Measurements from ENCODE around the gene CCDC148. TPM values are rescaled to one million over a fixed set of nuclear protein-coding genes. Genes with fewer than 3 reads are reported as not detected.

CCDC148 gene
- total RNA-seq, 4 donors from 2014 or later = 0.66 TPM; not detected in 3

DNA sequence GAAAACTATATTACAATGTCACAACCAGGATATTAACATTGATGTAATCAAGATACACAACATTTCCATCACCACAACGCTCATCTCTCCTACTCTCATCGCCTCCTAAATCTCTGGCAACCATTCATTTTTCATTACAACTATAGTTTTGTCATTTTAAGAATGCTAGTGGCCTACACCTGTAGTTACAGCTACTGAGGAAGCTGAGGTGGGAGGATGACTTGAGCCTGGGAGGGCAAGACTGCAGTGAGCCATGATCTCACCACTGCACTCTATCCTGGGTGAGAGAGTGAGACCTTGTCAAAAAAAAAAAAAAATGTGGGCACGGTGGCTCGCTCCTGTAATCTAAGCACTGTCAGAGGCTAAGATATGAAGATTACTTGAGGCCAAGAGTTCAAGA, 10.7 kb upstream of the CCDC148 start:
- H3K36me3 ChIP-seq = peaks cover 0 to 6% of the 10 kb centered on the region in 2 donors
- ATAC-seq (no peak), DNase-seq (no peak)
- no peaks in the 10 kb centered on the region for H3K9me3 ChIP-seq
- no peak overlapping the region for H3K4me3 ChIP-seq
- TF ChIP-seq, protein P1, sequence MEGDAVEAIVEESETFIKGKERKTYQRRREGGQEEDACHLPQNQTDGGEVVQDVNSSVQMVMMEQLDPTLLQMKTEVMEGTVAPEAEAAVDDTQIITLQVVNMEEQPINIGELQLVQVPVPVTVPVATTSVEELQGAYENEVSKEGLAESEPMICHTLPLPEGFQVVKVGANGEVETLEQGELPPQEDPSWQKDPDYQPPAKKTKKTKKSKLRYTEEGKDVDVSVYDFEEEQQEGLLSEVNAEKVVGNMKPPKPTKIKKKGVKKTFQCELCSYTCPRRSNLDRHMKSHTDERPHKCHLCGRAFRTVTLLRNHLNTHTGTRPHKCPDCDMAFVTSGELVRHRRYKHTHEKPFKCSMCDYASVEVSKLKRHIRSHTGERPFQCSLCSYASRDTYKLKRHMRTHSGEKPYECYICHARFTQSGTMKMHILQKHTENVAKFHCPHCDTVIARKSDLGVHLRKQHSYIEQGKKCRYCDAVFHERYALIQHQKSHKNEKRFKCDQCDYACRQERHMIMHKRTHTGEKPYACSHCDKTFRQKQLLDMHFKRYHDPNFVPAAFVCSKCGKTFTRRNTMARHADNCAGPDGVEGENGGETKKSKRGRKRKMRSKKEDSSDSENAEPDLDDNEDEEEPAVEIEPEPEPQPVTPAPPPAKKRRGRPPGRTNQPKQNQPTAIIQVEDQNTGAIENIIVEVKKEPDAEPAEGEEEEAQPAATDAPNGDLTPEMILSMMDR (IDR thresholded peaks at IDR 0.05 in 4 of 5, conservative IDR thresholded peaks at IDR 0.05 in 1 of 5) = no peak
- H3K27me3 ChIP-seq = no peaks in the 10 kb centered on the region
- H3K27ac ChIP-seq = no peak overlapping the region
- intact Hi-C loops (cut with DNase I; ENCODE audit: low total_unique reads) = no loop called here
- H3K4me1 ChIP-seq = no peaks in the 10 kb centered on the region
- in situ Hi-C loops (cut with MboI; ENCODE audit: low sequenced_read_pairs in 4 of 4) = no loop called here

DNA sequence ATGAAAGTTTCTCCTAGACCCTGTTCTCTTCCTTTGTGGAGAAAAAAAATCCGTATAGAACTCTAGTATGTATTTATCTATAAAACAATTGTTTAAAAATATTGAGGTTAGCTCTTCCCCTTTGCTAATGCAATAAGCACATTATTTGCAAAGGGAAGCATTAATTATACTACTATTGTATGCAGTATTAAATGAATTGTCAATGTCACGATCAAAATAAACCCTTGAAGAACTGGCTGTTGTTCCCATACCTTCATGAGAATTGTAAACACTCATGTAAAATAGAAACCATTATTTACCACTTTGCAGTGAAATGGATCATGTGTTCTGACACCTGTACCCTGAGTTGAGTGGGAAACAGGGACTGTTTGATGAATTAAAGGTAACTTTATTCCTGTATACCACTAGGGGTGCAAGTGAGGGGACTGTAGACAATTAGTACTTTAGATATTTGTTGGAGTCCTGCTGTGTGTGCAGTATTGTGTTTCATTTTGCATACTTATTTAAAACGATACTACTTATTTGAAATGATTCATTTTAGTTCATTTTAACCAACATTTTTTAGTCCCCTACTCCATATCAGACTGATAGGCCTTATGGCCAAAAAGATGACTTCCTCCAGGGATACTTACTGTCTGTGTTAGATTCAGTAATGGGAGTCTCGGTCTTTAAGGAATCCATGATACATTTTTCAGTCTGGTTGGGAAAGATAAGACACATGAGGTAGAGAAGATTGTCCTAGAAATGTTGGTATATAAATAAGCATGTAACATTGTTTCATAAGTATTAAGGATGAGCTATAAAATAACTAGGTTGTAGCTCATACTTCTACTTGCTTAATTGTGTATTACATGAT, 8.1 kb upstream of the CCDC148 start:
- in situ Hi-C loops (cut with MboI; ENCODE audit: low sequenced_read_pairs in 4 of 4) (no loop called here), intact Hi-C loops (cut with DNase I; ENCODE audit: low total_unique reads) (no loop called here)
- H3K4me3 ChIP-seq = no peak overlapping the region
- no peaks in the 10 kb centered on the region for H3K9me3 ChIP-seq
- ATAC-seq (no peak), DNase-seq (no peak)
- TF ChIP-seq POLR2A (IDR thresholded peaks at IDR 0.05) = no peak
- TF ChIP-seq, protein P1 (IDR thresholded peaks at IDR 0.05 in 4 of 5, conservative IDR thresholded peaks at IDR 0.05 in 1 of 5) = peak in 2 of 5 experiments; percentile 22 to 28
- no peaks in the 10 kb centered on the region for H3K27me3 ChIP-seq
- no peak overlapping the region for H3K27ac ChIP-seq
- no peaks in the 10 kb centered on the region for H3K36me3 ChIP-seq
- peaks cover 6 to 15% of the 10 kb centered on the region in 2 donors for H3K4me1 ChIP-seq

DNA sequence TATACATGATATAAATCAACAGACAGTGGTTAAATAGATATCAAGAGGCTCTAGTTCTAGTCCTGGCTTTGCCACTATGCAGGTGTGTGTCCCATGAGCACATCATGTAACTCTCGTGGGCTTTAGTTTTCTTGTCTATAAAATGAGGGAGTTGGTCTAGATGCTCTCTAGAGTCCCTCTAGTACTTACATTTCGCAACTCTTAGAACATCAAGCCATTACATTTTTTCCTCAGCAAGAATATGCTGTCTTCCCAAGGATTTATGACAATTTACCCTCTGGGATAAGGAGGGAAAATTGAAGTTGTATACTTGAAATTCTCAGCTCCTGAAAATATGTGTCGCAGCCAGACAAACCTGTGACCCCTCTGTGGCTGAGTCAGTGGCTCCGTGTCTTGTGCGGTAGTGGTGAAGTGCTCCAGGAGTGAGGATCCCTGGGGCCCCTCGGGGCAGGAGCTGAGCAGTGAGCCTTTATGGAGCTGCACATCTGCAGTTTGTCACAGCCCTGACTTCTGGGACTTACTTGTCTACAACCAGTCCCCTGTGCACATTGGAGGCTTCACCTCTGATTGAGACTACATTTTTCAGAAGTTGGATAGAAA, 7.0 kb upstream of the CCDC148 start:
- no peaks in the 10 kb centered on the region for H3K27me3 ChIP-seq
- intact Hi-C loops (cut with DNase I; ENCODE audit: low total_unique reads) = no loop called here
- in situ Hi-C loops (cut with MboI; ENCODE audit: low sequenced_read_pairs in 4 of 4) = no loop called here
- peaks cover 14 to 18% of the 10 kb centered on the region in 2 donors for H3K4me1 ChIP-seq
- H3K27ac ChIP-seq = no peak overlapping the region
- no peak for TF ChIP-seq POLR2A (IDR thresholded peaks at IDR 0.05)
- TF ChIP-seq, protein P1 (IDR thresholded peaks at IDR 0.05 in 4 of 5, conservative IDR thresholded peaks at IDR 0.05 in 1 of 5) = no peak
- DNase-seq (no peak), ATAC-seq (no peak)
- no peak overlapping the region for H3K4me3 ChIP-seq
- H3K36me3 ChIP-seq = no peaks in the 10 kb centered on the region
- H3K9me3 ChIP-seq = no peaks in the 10 kb centered on the region

DNA sequence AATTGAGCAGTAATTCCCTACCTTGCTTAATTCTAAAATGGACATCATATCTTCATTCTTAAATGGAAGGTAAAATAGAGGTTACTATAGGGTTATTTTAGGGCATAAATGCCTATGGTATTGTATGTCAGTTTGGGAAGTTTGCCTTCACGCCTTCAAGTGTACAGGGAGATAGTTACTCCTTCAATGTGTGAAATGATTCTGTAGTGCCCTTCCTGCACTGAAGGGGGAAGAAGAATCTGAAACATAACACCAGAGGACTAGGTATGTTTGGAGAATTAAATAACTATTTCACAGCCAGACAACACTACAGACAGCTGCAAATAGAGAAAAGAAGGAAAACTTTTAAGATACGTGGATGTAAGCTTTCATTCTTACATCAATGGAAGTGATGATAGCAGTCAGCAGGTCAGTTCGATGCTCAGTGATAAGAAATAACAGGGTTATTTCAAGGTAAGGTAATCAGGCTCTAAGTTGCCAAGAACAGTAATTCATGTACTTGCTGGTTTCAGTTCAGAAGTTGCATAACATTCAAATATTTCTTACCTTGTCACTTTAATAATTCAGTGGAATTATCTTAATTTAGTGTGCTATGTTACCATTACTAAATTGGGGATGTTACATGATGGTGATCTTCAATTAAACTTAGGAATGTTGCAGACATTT, 4.2 kb upstream of the CCDC148 start:
- Histone ChIP-seq H3K27me3 (no peaks in the 10 kb centered on the region), H3K27ac (no peak overlapping the region), H3K4me3 (no peak overlapping the region), H3K9me3 (no peaks in the 10 kb centered on the region), H3K36me3 (no peaks in the 10 kb centered on the region), H3K4me1 (peaks cover 18 to 24% of the 10 kb centered on the region in 2 donors)
- no peak for ATAC-seq
- in situ Hi-C loops (cut with MboI; ENCODE audit: low sequenced_read_pairs in 4 of 4) = no loop called here
- intact Hi-C loops (cut with DNase I; ENCODE audit: low total_unique reads) = no loop called here
- DNase-seq = no peak
- TF ChIP-seq POLR2A (IDR thresholded peaks at IDR 0.05) = no peak
- TF ChIP-seq, protein P1 (IDR thresholded peaks at IDR 0.05 in 4 of 5, conservative IDR thresholded peaks at IDR 0.05 in 1 of 5) = no peak
